Activated CD4-positive, alpha-beta T cell treated with anti-CD3 and anti-CD28 coated beads for 48 hours (primary cell): ENCODE results near the gene SDK1.
"Not testable (repeated sequence)": the region's sequence is repeated elsewhere in the genome, so short reads cannot be mapped to it uniquely, and the experiment has no call there.

Experiments used
- DNase-seq: peaks from one replicate; pipeline ENCODE4 v3.0.0-alpha.2; 2020

The SDK1 gene

GRCh38 chr7:3544202-3544601 is 243.2 kb downstream of the SDK1 start:
- no peak for DNase-seq

- no peak for DNase-seq
Measured at GRCh38 chr7:3548815-3549214, 247.8 kb downstream of the SDK1 start.

- no peak for DNase-seq
Measured at GRCh38 chr7:3549601-3550000, 248.5 kb downstream of the SDK1 start.

DNA sequence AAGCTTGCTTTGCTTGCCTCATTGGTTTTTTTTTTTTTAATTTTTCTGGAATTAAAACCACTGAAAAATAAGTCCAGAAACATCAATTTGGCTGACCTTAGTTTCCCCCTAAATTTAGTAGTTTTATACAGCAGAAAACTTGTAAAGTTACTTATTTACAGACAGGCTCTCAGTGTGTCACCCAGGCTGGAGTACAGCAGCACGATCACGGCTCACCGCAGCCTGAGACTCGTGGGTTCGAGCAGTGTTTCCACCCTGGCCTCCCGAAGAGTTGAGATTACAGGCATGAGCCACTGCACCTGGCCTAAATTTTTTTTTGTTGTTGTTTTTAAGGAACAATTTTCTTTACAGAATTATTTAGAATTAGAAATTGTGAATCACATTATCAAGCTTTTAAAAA is 250.5 kb downstream of the SDK1 start:
- no peak for DNase-seq

- DNase-seq: no peak
Measured at GRCh38 chr7:3552499-3552898, 251.4 kb downstream of the SDK1 start.

DNA sequence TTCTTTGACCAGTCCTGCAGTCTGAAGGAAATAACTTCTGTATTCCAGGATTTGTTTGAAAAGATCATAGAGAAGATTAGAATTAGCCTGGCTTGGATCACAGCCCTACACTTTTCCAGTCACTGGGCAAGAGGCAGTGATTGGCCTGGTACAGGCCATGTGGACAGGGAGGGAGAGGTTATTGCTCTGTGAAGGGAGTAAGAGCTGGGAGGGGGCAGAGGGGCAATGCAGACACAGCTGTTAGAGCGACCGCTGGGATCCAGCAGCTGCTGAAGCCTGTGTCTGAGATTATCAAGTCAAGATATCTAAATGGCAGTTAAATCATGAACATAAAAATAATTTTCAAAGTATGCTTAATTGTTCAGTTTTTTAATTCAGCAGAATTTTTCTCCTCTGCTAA is 257.3 kb downstream of the SDK1 start:
- no peak for DNase-seq

- DNase-seq: no peak
Measured at GRCh38 chr7:3559278-3559677, 258.2 kb downstream of the SDK1 start.

GRCh38 chr7:3560495-3560894 is 259.4 kb downstream of the SDK1 start:
- no peak for DNase-seq

- no peak for DNase-seq
Measured at GRCh38 chr7:3561932-3562331, 260.9 kb downstream of the SDK1 start.

DNA sequence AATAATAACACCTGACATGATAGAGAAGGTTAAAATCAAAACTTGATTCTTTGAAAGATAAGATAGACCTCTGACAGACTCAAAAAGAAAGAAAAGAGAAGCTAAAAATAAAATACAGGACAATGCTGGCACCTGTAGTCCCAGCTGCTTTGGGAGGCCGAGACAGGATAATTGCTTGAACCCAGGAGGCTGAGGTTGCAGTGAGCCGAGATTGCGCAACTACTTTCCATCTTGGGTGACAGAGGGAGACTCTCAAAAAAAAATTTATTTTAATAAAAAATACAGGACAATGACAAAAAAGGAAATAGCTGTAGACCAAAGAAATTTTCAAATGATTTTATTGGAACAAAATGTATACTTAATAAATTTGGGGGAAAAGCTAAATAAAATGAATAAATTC is 263.2 kb downstream of the SDK1 start:
- no peak for DNase-seq

GRCh38 chr7:3568516-3568915 is 267.5 kb downstream of the SDK1 start:
- DNase-seq: no peak

DNA sequence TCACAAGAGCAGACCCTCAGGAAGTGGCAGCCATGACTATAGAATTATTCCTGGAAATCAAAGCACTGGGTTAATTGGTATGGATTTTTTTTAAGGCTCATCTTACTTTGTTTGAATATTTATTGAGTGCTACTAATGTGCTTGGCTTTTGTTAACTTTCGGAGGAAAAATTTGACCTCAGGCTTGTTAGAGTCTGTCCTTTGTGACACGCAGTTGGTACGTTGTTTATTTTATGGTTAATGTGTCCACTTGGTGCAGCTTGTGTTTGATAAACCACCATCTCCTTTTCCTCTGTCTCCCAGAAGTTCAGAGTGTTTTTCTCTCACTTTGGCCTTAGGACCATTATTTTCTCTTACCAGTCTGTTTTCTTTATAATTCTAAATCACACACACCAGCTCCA is 268.6 kb downstream of the SDK1 start:
- no peak for DNase-seq

DNA sequence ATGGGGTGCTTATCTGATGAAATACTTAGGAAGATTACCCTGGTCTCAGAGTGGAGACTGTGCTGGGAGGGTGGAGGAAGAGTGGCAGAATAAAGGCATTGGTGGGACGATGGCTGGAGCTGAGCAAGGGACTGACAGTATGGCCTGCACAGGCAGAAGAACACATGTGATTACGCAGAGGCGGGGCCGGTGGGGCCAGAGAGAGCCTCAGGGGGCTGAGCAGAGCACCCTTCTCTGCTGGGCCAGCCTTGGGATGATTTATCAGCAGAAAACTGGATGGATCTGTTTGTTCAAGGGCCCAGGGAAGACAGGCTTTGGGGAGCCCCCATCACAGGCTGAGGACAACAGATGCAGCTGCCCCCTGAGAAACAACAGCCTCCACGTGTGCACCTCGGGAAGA is 272.1 kb downstream of the SDK1 start:
- no peak for DNase-seq

DNA sequence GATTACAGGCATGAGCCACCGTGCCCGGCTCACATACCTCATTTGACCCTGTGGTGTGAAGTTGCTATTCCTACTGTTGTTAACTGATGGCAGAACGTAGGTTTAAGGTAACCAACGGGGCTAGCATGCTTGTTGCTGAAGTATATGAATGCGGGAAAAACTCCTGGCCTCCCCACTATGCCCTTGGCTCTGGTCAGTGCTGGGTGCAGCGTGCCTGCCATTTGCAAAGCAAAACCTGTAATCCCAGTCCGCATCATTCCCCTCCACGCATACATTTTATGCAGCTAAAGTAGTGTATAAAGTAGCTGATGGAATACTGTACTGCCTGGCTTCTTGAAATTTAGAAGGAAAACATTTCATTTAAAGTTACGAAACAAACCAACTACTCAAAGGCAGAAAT is 273.3 kb downstream of the SDK1 start:
- DNase-seq: no peak

DNA sequence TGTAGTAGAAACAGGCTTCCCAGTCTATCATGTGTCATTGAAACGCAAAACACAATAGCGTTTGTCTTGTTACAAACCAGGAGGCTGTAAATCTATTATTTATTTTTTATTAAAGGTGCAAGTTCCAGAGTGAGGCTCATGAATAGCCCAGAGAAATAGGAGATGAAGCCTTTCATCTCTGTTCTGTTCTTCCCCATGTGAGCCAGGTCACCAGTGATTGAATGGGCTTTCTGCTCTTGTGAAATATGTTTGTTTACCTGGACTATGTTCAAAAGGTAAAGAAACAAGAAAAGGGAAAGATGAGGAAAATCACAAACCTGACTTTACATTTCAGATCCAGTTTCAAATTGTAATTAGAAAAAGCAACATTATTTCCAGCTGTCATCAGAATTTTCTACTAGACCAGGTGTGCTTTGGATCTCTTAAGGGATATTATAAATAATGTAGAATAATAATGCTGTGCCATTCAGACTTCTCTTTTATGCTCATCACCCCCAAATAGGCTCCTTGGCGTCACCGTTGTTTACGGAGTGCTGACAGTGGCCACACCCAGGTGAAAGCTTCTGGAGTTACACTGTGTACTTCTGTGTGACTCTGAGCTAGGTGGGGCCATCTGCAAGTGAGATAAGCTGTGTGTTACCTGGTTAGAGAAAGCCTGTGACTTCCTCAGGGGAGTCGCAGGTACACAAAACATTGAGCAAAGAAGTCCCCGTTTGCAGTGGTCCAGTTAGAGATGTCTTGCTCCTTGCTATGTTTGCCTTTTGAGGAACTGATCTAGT is 274.9 kb downstream of the SDK1 start:
- DNase-seq: no peak

GRCh38 chr7:3578399-3578798 is 277.3 kb downstream of the SDK1 start:
- DNase-seq: no peak

DNA sequence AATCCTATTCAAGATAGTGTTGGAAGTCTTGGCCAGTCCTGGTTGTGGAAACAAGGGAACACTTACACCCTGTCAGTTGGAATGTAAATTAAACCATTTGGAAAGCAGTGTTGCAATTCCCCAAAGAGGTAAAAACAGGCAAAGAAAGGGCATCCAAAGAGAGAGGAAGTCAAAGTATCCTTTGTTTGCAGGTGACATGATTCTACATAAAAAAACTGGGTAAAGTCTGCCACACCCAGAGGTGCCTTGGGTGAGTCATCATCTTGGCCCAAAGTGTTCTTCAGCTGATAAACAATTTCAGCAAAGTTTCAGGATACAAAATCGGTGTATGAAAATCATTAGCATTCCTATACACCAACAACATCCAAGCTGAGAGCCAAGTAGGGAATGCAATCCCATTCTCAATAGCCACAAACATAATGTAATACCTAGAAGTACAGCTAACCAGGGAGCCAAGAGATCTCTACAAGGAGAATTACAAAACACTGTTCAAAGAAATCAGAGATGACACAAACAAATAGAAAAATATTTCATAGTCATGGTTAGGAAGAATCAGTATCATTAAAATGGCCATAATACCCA is 278.7 kb downstream of the SDK1 start:
- no peak for DNase-seq

DNA sequence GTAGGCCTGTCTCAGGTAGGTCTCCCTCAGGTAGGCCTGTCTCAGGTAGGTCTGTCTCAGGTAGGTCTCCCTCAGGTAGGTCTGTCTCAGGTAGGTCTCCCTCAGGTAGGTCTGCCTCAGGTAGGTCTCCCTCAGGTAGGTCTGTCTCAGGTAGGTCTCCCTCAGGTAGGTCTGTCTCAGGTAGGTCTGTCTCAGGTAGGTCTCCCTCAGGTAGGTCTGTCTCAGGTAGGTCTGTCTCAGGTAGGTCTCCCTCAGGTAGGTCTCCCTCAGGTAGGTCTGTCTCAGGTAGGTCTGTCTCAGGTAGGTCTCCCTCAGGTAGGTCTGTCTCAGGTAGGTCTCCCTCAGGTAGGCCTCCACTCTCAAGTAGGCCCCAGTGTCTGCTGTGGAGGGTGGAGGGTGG is 281.1 kb downstream of the SDK1 start:
- not testable (repeated sequence) for DNase-seq

GRCh38 chr7:3585826-3586225 is 284.8 kb downstream of the SDK1 start:
- DNase-seq: no peak

GRCh38 chr7:3588341-3588740 is 287.3 kb downstream of the SDK1 start:
- DNase-seq: no peak

- DNase-seq: no peak
Measured at GRCh38 chr7:3589752-3590151, 288.7 kb downstream of the SDK1 start.

DNA sequence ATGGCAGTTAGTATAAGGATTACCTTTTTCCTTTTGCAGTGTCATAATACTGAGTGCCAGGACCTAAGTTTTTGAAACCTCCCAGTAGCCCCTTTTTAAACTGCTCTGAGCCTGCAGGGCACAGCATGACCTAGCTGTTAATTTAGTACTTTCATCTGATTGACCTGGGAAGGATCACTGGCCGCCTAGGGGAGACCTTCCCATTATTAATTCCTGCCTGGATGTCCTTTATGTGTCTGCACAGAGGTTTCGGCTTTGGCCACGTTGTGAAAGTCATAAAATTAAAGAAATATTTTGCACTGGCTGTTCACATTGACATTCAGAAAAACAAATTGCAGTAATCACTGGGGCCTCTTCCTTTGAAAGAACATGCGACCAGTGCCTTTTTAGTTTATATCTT is 290.2 kb downstream of the SDK1 start:
- DNase-seq: no peak

GRCh38 chr7:3591944-3592343 is 290.9 kb downstream of the SDK1 start:
- DNase-seq: no peak

GRCh38 chr7:3592401-3593134 is 291.5 kb downstream of the SDK1 start:
- no peak for DNase-seq
